Measurements from ENCODE around the gene NTN1.

The NTN1 gene

DNA sequence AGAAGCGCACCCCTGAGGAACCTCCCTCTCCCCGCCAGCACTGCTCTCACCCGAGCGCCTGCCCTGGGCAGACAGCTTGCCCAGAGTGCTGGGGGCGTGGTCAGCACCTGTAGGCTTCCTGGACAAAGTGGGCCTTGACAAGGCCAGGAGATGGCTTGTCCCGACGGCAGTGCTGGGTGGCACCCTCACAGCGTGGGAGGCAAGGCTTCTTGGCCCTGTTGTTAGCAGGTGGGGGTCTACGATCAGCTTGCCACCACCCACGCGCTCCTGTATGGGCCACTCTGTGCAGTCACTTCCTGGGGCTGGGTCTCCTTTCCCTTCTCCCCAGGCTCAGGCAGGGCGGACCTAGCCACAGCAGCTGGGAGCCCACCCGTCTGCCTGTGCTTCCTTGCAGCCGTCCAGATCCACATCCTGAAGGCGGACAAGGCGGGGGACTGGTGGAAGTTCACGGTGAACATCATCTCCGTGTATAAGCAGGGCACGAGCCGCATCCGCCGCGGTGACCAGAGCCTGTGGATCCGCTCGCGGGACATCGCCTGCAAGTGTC is 218.0 kb downstream of the NTN1 start:
- TF ChIP-seq, protein P1, sequence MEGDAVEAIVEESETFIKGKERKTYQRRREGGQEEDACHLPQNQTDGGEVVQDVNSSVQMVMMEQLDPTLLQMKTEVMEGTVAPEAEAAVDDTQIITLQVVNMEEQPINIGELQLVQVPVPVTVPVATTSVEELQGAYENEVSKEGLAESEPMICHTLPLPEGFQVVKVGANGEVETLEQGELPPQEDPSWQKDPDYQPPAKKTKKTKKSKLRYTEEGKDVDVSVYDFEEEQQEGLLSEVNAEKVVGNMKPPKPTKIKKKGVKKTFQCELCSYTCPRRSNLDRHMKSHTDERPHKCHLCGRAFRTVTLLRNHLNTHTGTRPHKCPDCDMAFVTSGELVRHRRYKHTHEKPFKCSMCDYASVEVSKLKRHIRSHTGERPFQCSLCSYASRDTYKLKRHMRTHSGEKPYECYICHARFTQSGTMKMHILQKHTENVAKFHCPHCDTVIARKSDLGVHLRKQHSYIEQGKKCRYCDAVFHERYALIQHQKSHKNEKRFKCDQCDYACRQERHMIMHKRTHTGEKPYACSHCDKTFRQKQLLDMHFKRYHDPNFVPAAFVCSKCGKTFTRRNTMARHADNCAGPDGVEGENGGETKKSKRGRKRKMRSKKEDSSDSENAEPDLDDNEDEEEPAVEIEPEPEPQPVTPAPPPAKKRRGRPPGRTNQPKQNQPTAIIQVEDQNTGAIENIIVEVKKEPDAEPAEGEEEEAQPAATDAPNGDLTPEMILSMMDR (IDR thresholded peaks at IDR 0.05; ENCODE audit: borderline replicate concordance, control extremely low read depth, extremely low read depth, insufficient read depth, missing control alignments): no peak
- in situ Hi-C loops (cut with MboI; ENCODE audit: low sequenced_read_pairs, unreplicated experiment): no loop called here
- no peak for DNase-seq (ENCODE audit: low spot score)

DNA sequence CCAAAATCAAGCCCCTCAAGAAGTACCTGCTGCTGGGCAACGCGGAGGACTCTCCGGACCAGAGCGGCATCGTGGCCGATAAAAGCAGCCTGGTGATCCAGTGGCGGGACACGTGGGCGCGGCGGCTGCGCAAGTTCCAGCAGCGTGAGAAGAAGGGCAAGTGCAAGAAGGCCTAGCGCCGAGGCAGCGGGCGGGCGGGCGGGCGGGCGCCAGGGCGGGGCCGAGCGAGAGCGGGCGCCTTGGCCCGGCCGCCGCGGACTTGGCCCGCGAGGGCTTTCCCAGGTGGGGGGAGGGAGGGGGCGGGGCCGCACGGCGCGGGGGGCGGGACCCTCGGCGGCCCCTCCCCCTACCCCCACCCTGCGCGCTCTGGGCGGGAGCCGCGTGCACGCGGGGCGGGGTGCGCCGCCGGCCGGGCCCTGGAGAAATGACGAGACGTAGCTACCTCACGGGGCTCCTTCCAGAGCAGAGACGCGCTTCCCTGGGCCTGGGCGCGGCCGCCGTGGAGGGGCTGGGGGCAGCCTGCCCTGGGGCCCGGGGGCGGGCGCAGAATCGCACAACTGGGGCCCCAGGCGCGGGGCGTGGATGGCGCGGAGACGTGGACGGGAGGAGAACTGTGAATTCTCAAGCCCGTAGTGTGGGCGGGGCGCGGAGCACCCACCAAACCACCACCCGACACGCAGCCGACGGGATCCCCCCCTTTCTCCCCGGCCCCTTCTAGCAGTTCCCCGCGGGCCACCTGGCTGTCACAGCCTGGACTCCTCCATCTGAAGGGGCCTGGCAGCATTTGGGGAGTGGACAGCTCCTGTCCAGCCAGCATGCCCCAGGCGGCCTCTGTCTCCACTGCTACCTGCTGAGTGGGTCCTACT is 218.7 kb downstream of the NTN1 start:
- peak; percentile 95 for DNase-seq (ENCODE audit: low spot score)

GRCh38 chr17:9240659-9241370 is 219.5 kb downstream of the NTN1 start:
- in situ Hi-C loops (cut with MboI; ENCODE audit: low sequenced_read_pairs, unreplicated experiment): no loop called here

More for the DNA sequence above, 218.7 kb downstream of the NTN1 start:
- in situ Hi-C loops (cut with MboI; ENCODE audit: low sequenced_read_pairs, unreplicated experiment): no loop called here
- TF ChIP-seq, protein P1 (IDR thresholded peaks at IDR 0.05; ENCODE audit: borderline replicate concordance, control extremely low read depth, extremely low read depth, insufficient read depth, missing control alignments): no peak

DNA sequence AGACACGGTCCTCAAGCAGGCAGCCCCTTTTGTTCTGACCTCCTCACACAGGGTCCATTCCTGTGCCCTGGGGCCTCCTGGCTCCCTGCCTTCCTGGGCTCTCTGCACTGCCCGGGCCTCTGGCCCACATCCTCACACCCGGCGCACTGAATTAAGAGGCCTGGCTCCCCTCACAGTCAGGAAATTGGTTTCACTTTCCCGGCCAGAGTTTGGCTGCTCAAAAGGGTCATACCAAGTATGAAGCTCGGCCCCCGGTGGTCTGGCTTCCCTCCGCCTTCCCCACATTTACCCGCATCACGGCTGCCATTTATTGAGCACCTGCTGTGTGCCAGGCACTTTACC is 220.0 kb downstream of the NTN1 start:
- TF ChIP-seq, protein P1 (IDR thresholded peaks at IDR 0.05; ENCODE audit: borderline replicate concordance, control extremely low read depth, extremely low read depth, insufficient read depth, missing control alignments): no peak
- DNase-seq (ENCODE audit: low spot score): no peak
- in situ Hi-C loops (cut with MboI; ENCODE audit: low sequenced_read_pairs, unreplicated experiment): no loop called here

More at GRCh38 chr17:9240659-9241370, 219.5 kb downstream of the NTN1 start:
- no peak for DNase-seq (ENCODE audit: low spot score)
- TF ChIP-seq, protein P1 (IDR thresholded peaks at IDR 0.05; ENCODE audit: borderline replicate concordance, control extremely low read depth, extremely low read depth, insufficient read depth, missing control alignments): no peak

DNA sequence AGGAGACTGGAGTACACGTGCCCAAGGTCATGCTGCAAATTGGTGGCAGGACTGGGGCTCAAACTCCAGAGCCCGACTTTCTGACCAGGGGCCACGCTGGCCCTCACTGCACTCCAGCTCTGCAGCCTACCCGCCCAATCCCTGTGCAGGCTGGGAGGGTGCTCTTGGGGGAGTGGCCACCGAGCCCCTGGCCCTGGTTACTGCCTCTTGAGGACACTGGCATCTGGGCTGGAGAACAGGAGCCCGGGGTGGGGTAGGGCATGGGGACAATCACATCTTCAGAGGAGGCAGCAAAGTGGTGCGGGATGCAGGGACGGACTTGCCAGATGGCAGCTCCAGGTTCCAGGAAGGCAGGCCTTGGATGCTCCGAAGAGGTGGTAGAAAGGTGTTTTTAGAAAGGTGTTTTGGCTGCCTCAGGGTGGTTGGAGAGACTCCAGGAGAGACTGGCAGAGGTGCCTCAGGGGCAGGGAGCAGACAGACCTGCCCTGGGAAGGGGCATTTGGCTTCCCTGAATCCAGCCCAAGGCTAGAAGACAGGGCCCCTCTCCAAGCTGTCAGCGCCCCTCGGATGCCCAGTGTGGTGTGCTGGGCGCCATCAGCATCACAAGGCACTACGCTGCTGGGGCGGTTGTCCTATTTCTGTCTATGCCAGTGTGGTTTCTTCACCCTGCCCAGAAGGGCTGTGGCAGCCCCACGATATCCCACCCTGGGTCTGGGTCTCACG is 220.6 kb downstream of the NTN1 start:
- TF ChIP-seq, protein P1 (IDR thresholded peaks at IDR 0.05; ENCODE audit: borderline replicate concordance, control extremely low read depth, extremely low read depth, insufficient read depth, missing control alignments): no peak
- no peak for DNase-seq (ENCODE audit: low spot score)
- in situ Hi-C loops (cut with MboI; ENCODE audit: low sequenced_read_pairs, unreplicated experiment): no loop called here

- TF ChIP-seq, protein P1 (IDR thresholded peaks at IDR 0.05; ENCODE audit: borderline replicate concordance, control extremely low read depth, extremely low read depth, insufficient read depth, missing control alignments): no peak
- no peak for DNase-seq (ENCODE audit: low spot score)
- in situ Hi-C loops (cut with MboI; ENCODE audit: low sequenced_read_pairs, unreplicated experiment): no loop called here
These were observed 221.2 kb downstream of the NTN1 start for GRCh38 chr17:9242497-9242881.
